Lower lobe of right lung (tissue), 2 donors: ENCODE measurements around the gene ACE. TPM values are rescaled to one million over a fixed set of nuclear protein-coding genes. Genes with fewer than 3 reads are reported as not detected.

Experiments
- ATAC-seq, 2 donors: fragments of 200-7000 bp; cut with Tn5 transposase; one replicate each; pipeline ENCODE4 v1.9.1; 2020 to 2022; ENCODE audit warnings: mild to moderate bottlenecking in 2 of 2, moderate library complexity in 2 of 2
- DNase-seq: peaks from one replicate; pipeline ENCODE4 v3.0.0-alpha.2; 2020
- H3K27ac ChIP-seq: fragments of 200-600 bp; one replicate; pipeline ENCODE4 v1.8.0; 2022
- H3K27me3 ChIP-seq: fragments of 200-600 bp; one replicate; pipeline ENCODE4 v1.8.0; 2022; ENCODE audit warnings: low read depth
- H3K36me3 ChIP-seq: fragments of 200-600 bp; one replicate; pipeline ENCODE4 v1.8.0; 2022; ENCODE audit warnings: mild to moderate bottlenecking
- H3K4me1 ChIP-seq: fragments of 200-600 bp; one replicate; pipeline ENCODE4 v1.8.0; 2022
- H3K4me3 ChIP-seq: fragments of 200-600 bp; one replicate; pipeline ENCODE4 v1.8.0; 2022; ENCODE audit warnings: mild to moderate bottlenecking
- H3K9me3 ChIP-seq: fragments of 200-600 bp; one replicate; pipeline ENCODE4 v1.8.0; 2022
- CTCF ChIP-seq: fragments of 200-600 bp; IDR thresholded peaks from one replicate; pipeline ENCODE4 v1.8.0; 2022; ENCODE audit warnings: antibody characterized with exemption, mild to moderate bottlenecking
- intact Hi-C: fragments of 100-400 bp; cut with DNase I; formaldehyde crosslinking; loops from one replicate; pipeline ENCODE4 v1.11.0; 2022
- total RNA-seq: library from RNA; stranded (reverse); fragmentation: NEBNext Ultra II Directional; extraction: Animal tissue kit (Norgen Biotek cat#: 25700); gene quantifications from one replicate; pipeline ENCODE4 v1.2.1, GENCODE V29; 2021
- donor health status: DM: no; HTN: yes; CAD: no; lungs with severe emphysema.

The ACE gene
- total RNA-seq, 1 donor from 2014 or later, result 90.7 TPM

- H3K4me1 ChIP-seq, result peaks cover 4% of the 10 kb centered on the region
- H3K36me3 ChIP-seq, result peaks cover 4% of the 10 kb centered on the region
- no peaks in the 10 kb centered on the region for H3K9me3 ChIP-seq
- H3K27ac ChIP-seq, result no peak overlapping the region
- H3K27me3 ChIP-seq, result no peaks in the 10 kb centered on the region
- no peak for TF ChIP-seq CTCF
- no peak overlapping the region for H3K4me3 ChIP-seq
- intact Hi-C loops, result no loop called here
- ATAC-seq, result no peak
- no peak for DNase-seq
Measured at GRCh38 chr17:63490858-63491400, 14.1 kb downstream of the ACE start.

DNA sequence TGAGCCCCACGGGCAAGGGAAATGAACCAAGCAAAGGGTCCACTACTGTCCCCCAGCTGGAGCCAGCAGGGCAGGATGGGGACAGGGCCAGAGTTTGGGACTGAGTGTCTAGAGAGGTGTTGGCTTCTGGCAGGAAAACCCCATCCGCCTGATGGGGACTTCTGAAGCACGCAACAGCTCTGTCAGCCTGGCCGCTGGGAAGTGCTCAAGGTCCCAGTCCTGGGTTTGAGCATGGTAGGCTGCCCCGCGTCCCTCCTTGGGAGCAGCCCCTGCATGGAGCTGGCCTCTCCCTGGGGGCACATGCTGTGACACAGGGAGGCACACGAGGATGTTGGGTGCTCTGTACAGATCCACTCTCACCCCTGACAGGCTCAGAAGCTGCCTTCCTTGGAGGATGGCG lies 14.6 kb downstream of the ACE start:
- DNase-seq (no peak), ATAC-seq (no peak)
- intact Hi-C loops, result no loop called here
- H3K27me3 ChIP-seq, result no peaks in the 10 kb centered on the region
- no peaks in the 10 kb centered on the region for H3K9me3 ChIP-seq
- H3K4me3 ChIP-seq, result no peak overlapping the region
- peaks cover 9% of the 10 kb centered on the region for H3K4me1 ChIP-seq
- no peak overlapping the region for H3K27ac ChIP-seq
- no peak for TF ChIP-seq CTCF
- H3K36me3 ChIP-seq, result peaks cover 4% of the 10 kb centered on the region

DNA sequence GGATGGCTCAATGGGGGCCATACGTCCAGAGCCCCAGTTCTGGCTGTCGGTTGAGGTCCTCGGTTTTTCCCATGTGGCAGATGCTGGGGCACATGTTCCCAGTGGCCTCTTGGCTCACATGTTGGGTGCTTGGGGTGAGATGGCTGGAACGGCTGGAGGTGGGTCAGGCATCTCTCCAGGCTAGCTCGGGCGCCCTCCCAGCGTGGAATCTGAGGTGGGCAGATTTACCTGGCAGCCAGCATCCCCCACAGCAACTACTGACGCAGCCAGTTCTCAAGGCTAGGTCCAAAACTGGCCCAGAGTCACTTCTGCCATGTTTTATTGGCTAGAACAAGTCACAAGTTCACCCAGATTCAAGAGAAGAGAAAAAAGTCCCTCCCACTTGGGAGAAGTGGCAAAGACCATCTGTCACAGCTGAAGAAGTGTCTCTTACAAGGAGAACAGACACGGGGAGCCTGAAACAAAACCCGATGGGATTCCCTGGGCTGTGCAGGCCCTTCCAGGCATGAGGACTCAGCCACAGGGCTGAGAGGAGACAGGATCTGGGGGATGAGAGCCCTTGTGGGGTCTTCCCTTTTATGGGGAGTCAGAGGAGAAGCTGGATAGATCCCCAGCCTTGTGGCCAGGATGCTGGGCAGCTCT lies 15.2 kb downstream of the ACE start:
- H3K4me1 ChIP-seq, result peaks cover 12% of the 10 kb centered on the region
- H3K36me3 ChIP-seq, result peaks cover 4% of the 10 kb centered on the region
- TF ChIP-seq CTCF, result no peak
- H3K9me3 ChIP-seq, result no peaks in the 10 kb centered on the region
- ATAC-seq (no peak), DNase-seq (no peak)
- no peak overlapping the region for H3K27ac ChIP-seq
- H3K4me3 ChIP-seq, result no peak overlapping the region
- intact Hi-C loops, result no loop called here
- no peaks in the 10 kb centered on the region for H3K27me3 ChIP-seq

- Histone ChIP-seq H3K4me3 (no peak overlapping the region), H3K27me3 (no peaks in the 10 kb centered on the region), H3K36me3 (peaks cover 4% of the 10 kb centered on the region), H3K4me1 (peaks cover 12% of the 10 kb centered on the region), H3K9me3 (no peaks in the 10 kb centered on the region), H3K27ac (no peak overlapping the region)
- intact Hi-C loops, result no loop called here
- no peak for DNase-seq
- no peak for ATAC-seq
- no peak for TF ChIP-seq CTCF
Measured at GRCh38 chr17:63492940-63493339, 16.1 kb downstream of the ACE start.

DNA sequence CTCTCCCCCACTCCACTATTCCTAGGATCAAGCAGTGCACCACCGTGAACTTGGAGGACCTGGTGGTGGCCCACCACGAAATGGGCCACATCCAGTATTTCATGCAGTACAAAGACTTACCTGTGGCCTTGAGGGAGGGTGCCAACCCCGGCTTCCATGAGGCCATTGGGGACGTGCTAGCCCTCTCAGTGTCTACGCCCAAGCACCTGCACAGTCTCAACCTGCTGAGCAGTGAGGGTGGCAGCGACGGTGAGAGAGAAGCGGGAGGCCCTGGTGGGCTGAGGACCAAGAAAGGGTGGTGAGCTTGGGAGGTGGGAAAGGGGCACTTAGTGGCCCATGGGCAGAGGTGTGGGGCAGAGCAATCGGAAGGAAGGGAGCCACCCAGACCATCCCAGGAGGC lies 16.6 kb downstream of the ACE start:
- TF ChIP-seq CTCF, result no peak
- no peak overlapping the region for H3K4me3 ChIP-seq
- ATAC-seq (no peak), DNase-seq (no peak)
- peaks cover 4% of the 10 kb centered on the region for H3K36me3 ChIP-seq
- no peaks in the 10 kb centered on the region for H3K27me3 ChIP-seq
- H3K27ac ChIP-seq, result no peak overlapping the region
- intact Hi-C loops, result no loop called here
- peaks cover 17% of the 10 kb centered on the region for H3K4me1 ChIP-seq
- no peaks in the 10 kb centered on the region for H3K9me3 ChIP-seq
